ENCODE results near the gene SLC17A9.

Gene SLC17A9

GRCh38 chr20:62940875-62941274 is 11.6 kb upstream of the SLC17A9 start:
- DNase-seq: no peak

- DNase-seq: no peak
These were observed 10.7 kb upstream of the SLC17A9 start for GRCh38 chr20:62941792-62942191.

- no peak for DNase-seq
These were observed 10.1 kb upstream of the SLC17A9 start for GRCh38 chr20:62942456-62942855.

GRCh38 chr20:62943396-62943795 is 9.1 kb upstream of the SLC17A9 start:
- DNase-seq: no peak

- no peak for DNase-seq
These were observed 8.3 kb upstream of the SLC17A9 start for GRCh38 chr20:62944184-62944583.

GRCh38 chr20:62944746-62945145 is 7.8 kb upstream of the SLC17A9 start:
- DNase-seq: no peak

GRCh38 chr20:62945771-62946339 is 6.7 kb upstream of the SLC17A9 start:
- no peak for DNase-seq

- no peak for DNase-seq
These were observed 5.6 kb upstream of the SLC17A9 start for GRCh38 chr20:62946918-62947317.

- DNase-seq: no peak
These were observed 4.8 kb upstream of the SLC17A9 start for GRCh38 chr20:62947532-62948300.

- no peak for DNase-seq
These were observed 3.2 kb upstream of the SLC17A9 start for GRCh38 chr20:62949153-62949821.

GRCh38 chr20:62949962-62950361 is 2.5 kb upstream of the SLC17A9 start:
- no peak for DNase-seq

- no peak for DNase-seq
These were observed 1.8 kb upstream of the SLC17A9 start for GRCh38 chr20:62950741-62951140.

- DNase-seq: no peak
These were observed 1.2 kb upstream of the SLC17A9 start for GRCh38 chr20:62951143-62951895.

- DNase-seq: no peak
These were observed 575 bp upstream of the SLC17A9 start for GRCh38 chr20:62951896-62952372.

- no peak for DNase-seq
These were observed 694 bp downstream of the SLC17A9 start for GRCh38 chr20:62952968-62953838.

GRCh38 chr20:62953839-62954703 is 1.6 kb downstream of the SLC17A9 start:
- DNase-seq: no peak

GRCh38 chr20:62955519-62956386 is 3.2 kb downstream of the SLC17A9 start:
- no peak for DNase-seq

- DNase-seq: no peak
These were observed 4.1 kb downstream of the SLC17A9 start for GRCh38 chr20:62956387-62957135.
